K562 (cell line): ENCODE results near the gene NDUFA6. TPM values are rescaled to one million over a fixed set of nuclear protein-coding genes. Genes with fewer than 3 reads are reported as not detected.
A peak's percentile ranks its signal among the peaks of the same experiment; 100 is the strongest.

Experiments used
- BCLAF1 ChIP-seq, 2 experiments: fragments of 450-650 bp in 1 of 2; IDR thresholded peaks; 2 replicates each; pipeline ENCODE4 v1.6.1; 2011 to 2017; ENCODE audit warnings: low read depth in 2 of 2, antibody characterized with exemption in 1 of 2, borderline replicate concordance in 1 of 2, low read length in 1 of 2, mild to moderate bottlenecking in 1 of 2, mixed read lengths in 1 of 2; ENCODE audit not compliant: control insufficient read depth in 1 of 2
- DDX20 ChIP-seq: fragments of 450-650 bp; IDR thresholded peaks from 2 replicates; pipeline ENCODE4 v1.6.1; 2016; ENCODE audit warnings: missing genetic modification characterization, low read depth, mild to moderate bottlenecking, missing compliant biosample characterization, moderate library complexity
- HDAC6 ChIP-seq: IDR thresholded peaks from 2 replicates; pipeline ENCODE4 v1.6.1; 2012; ENCODE audit warnings: low read depth, mild to moderate bottlenecking, control low read depth, inconsistent platforms, low read length, moderate library complexity
- MGA ChIP-seq: fragments of 450-650 bp; IDR thresholded peaks from 2 replicates; pipeline ENCODE4 v1.6.1; 2016; ENCODE audit warnings: mild to moderate bottlenecking, moderate library complexity
- NFIX ChIP-seq: fragments of 250-450 bp; sonication (Bioruptor Pico); IDR thresholded peaks from 2 replicates; pipeline ENCODE4 v1.4.0; 2020; ENCODE audit warnings: low read depth, mild to moderate bottlenecking, moderate library complexity
- NFXL1 ChIP-seq: fragments of 450-650 bp; formaldehyde crosslinking; IDR thresholded peaks from 2 replicates; pipeline ENCODE4 v1.4.0; 2021; ENCODE audit warnings: mild to moderate bottlenecking
- PHF21A ChIP-seq: fragments of 450-650 bp; IDR thresholded peaks from 2 replicates; pipeline ENCODE4 v1.6.1; 2017; ENCODE audit warnings: low read depth, borderline replicate concordance
- ZNF232 ChIP-seq: sonication (generic); formaldehyde crosslinking; IDR thresholded peaks from 2 replicates; pipeline ENCODE4 v1.8.0; 2022; ENCODE audit warnings: mild to moderate bottlenecking, missing genetic modification reagents
- ZNF449 ChIP-seq: fragments of 250-450 bp; sonication (Bioruptor Pico); IDR thresholded peaks from 2 replicates; pipeline ENCODE4 v1.8.0; 2022; ENCODE audit warnings: moderate library complexity, mild to moderate bottlenecking, inconsistent platforms
- ZNF57 ChIP-seq: fragments of 450-650 bp; formaldehyde crosslinking; IDR thresholded peaks from 2 replicates; pipeline ENCODE4 v1.4.0; 2020; ENCODE audit warnings: mild to moderate bottlenecking, moderate library complexity
- polyA plus RNA-seq, 8 experiments: library from polyadenylated mRNA; depleted of rRNA in 4 of 8; stranded (reverse) in 5 of 8; unstranded in 3 of 8; fragments of >200 nt; fragmentation: Nextera tagmentation in 2 of 8; fragmentation: Illumina TruSeq in 1 of 8; extraction: Ambion mirVana in 2 of 8; extraction: Trizol in 1 of 8; gene quantifications; 2 replicates each; pipeline versions ENCODE4 v1.2.1 to v1.2.3, GENCODE V29; 2011 to 2014; ENCODE audit warnings: inconsistent platforms in 1 of 8, missing spikeins in 1 of 8
- total RNA-seq, 7 experiments: library from RNA; depleted of rRNA in 6 of 7; stranded (reverse); fragments of >200 nt in 6 of 7; fragmentation: Illumina TruSeq in 2 of 7; extraction: Trizol in 2 of 7; gene quantifications; 2 replicates each; pipeline versions ENCODE4 v1.2.1 to v1.2.3, GENCODE V29; 2011 to 2021; ENCODE audit warnings: low replicate concordance in 1 of 7

NDUFA6 gene
- total and polyA plus RNA-seq, 9 of the 15 experiments (the other 6 are each of a cell fraction or from before 2014, with no cell fraction given) = 90.0 to 474 (median 128) TPM

- TF ChIP-seq MGA (peak; percentile 77), BCLAF1 (IDR thresholded peaks at IDR 0.05; ENCODE audit: borderline replicate concordance in 1 of 2, control insufficient read depth in 1 of 2, low read depth in 2 of 2, low read length in 1 of 2) (0 out of 4 replicates have a peak, but pooled peaks of 1 of the 2 experiments have one; percentile 24), NFIX (CRISPR knock-in tag) (no peak), HDAC6 (no peak), DDX20 (tag) (no peak), ZNF232 (no peak), NFXL1 (CRISPR knock-in tag) (no peak), PHF21A (no peak), ZNF449 (CRISPR knock-in tag) (no peak), ZNF57 (no peak)
Observed at GRCh38 chr22:42090596-42091454, at the start of gene NDUFA6 (continued).
